HG03457 (cell line): ENCODE results near the gene LSM4.

Experiments
- ATAC-seq: cut with Tn5 transposase; IDR thresholded peaks from one replicate; pipeline ENCODE4 v1.9.1; 2021; ENCODE audit warnings: moderate number of reproducible peaks; ENCODE audit not compliant: unreplicated experiment

The LSM4 gene

GRCh38 chr19:18279266-18279515 lies 43.7 kb downstream of the LSM4 start:
- ATAC-seq: no peak

- no peak for ATAC-seq
Measured at GRCh38 chr19:18278521-18279265, 44.2 kb downstream of the LSM4 start.

- ATAC-seq: no peak
Measured at GRCh38 chr19:18274781-18275356, 48.0 kb downstream of the LSM4 start.

GRCh38 chr19:18274219-18274780 lies 48.6 kb downstream of the LSM4 start, which contains the start of gene IQCN:
IQCN (minus strand) TSS chr19:18274452; CDS start chr19:18269478, 4,974 bp downstream.
- no peak for ATAC-seq

- ATAC-seq: no peak
Measured at GRCh38 chr19:18273561-18274218, 49.2 kb downstream of the LSM4 start.

GRCh38 chr19:18271433-18271841 lies 51.4 kb downstream of the LSM4 start:
- no peak for ATAC-seq

- ATAC-seq: no peak
Measured at GRCh38 chr19:18270326-18270725, 52.5 kb downstream of the LSM4 start.

GRCh38 chr19:18269070-18269723 lies 53.7 kb downstream of the LSM4 start:
- ATAC-seq: no peak

GRCh38 chr19:18266771-18267686 lies 55.8 kb downstream of the LSM4 start:
- ATAC-seq: no peak

GRCh38 chr19:18265582-18265981 lies 57.3 kb downstream of the LSM4 start:
- no peak for ATAC-seq

- ATAC-seq: no peak
Measured at GRCh38 chr19:18264971-18265540, 57.8 kb downstream of the LSM4 start.

- ATAC-seq: no peak
Measured at GRCh38 chr19:18264137-18264854, 58.6 kb downstream of the LSM4 start.

- ATAC-seq: no peak
Measured at GRCh38 chr19:18263324-18264136, 59.3 kb downstream of the LSM4 start.

- ATAC-seq: no peak
Measured at GRCh38 chr19:18262917-18263316, 60.0 kb downstream of the LSM4 start.

GRCh38 chr19:18262144-18262543 lies 60.7 kb downstream of the LSM4 start:
- ATAC-seq: no peak

- no peak for ATAC-seq
Measured at GRCh38 chr19:18261474-18261873, 61.4 kb downstream of the LSM4 start.

GRCh38 chr19:18259893-18260292 lies 63.0 kb downstream of the LSM4 start:
- ATAC-seq: no peak
